Neural crest cell (in vitro differentiated cells): ENCODE results near the gene TTC31. TPM values are rescaled to one million over a fixed set of nuclear protein-coding genes. Genes with fewer than 3 reads are reported as not detected.
"Not testable (repeated sequence)": the region's sequence is repeated elsewhere in the genome, so short reads cannot be mapped to it uniquely, and the experiment has no call there.

Source experiments
- DNase-seq: peaks from one replicate; pipeline ENCODE4 v3.0.0; 2021; ENCODE audit warnings: low read depth, mixed read lengths, low spot score
- H3K27ac Mint-ChIP-seq: one replicate; pipeline ENCODE4 v1.8.0; 2021; ENCODE audit warnings: mild to moderate bottlenecking, mixed read lengths; ENCODE audit not compliant: unreplicated experiment
- H3K27me3 Mint-ChIP-seq: 2 replicates; pipeline ENCODE4 v1.8.0; 2021; ENCODE audit warnings: low read depth, mild to moderate bottlenecking, mixed read lengths
- H3K36me3 Mint-ChIP-seq: 2 replicates; pipeline ENCODE4 v1.8.0; 2021; ENCODE audit warnings: low read depth, mild to moderate bottlenecking, mixed read lengths
- H3K4me1 Mint-ChIP-seq: 2 replicates; pipeline ENCODE4 v1.8.0; 2021; ENCODE audit warnings: mixed read lengths
- H3K4me3 Mint-ChIP-seq: one replicate; pipeline ENCODE4 v1.8.0; 2021; ENCODE audit warnings: mild to moderate bottlenecking, mixed read lengths
- H3K9me3 Mint-ChIP-seq: 2 replicates; pipeline ENCODE4 v1.8.0; 2021; ENCODE audit warnings: mixed read lengths
- CTCF ChIP-seq: fragments of 200-600 bp; sonication (generic); conservative IDR thresholded peaks from 2 replicates; pipeline ENCODE4 v1.5.0; 2021; ENCODE audit warnings: antibody characterized with exemption, mild to moderate bottlenecking
- total RNA-seq: library from RNA; stranded (reverse); gene quantifications from 2 replicates; pipeline ENCODE4 v1.2.1, GENCODE V29; 2021

TTC31 gene
- total RNA-seq, 1 donor from 2014 or later = 29.6 TPM

- Mint-ChIP-seq H3K27ac (peak overlapping the region; percentile 98), H3K36me3 (peaks cover 9% of the 10 kb centered on the region), H3K27me3 (peaks cover 37% of the 10 kb centered on the region), H3K4me3 (peak overlapping the region; percentile 94), H3K4me1 (peaks cover 50% of the 10 kb centered on the region), H3K9me3 (no peaks in the 10 kb centered on the region)
- peak; percentile 59 for DNase-seq
- no peak for TF ChIP-seq CTCF
Observed at GRCh38 chr2:74439803-74440377, 43.0 kb upstream of the TTC31 start.

DNA sequence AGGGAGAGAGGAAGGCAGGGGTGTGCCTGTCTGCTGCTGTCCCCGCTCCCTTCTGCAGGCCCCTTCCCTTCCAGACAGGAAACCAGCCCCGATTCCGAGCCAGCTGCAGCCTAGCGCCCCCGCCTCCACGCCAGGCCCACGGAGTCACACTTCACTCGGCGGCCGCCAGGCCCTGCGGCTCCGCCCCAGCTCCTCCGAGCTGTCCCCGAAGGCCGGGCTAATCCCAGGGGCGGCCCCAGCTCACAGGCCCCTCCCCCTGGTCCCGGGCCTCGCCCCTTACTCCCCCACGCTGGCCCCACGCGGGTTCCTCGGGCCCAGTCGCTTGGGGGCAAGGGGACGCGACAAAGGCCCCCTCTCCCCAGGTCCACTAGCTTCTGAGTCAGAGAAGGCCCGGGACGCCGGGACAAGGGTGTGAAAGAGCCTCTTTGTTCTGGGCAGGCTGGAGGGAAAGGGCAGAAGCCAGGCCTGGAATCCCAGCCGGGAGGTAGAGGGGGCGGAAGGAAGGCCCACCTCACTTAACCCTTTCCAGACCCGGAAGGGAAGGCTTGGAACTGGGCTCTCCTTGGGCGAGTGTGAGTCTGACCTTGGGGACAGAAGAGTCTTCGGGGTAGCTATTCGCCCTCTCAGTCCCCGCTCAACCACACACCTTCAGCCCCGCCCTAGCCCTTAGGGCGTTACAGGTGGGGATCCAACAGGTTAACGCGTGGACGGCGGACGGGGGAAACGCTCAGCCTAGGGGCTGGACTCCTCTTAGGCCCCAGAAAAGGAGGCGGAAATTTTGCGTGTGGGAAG lies 42.3 kb upstream of the TTC31 start:
- peak overlapping the region; percentile 94 for H3K4me3 Mint-ChIP-seq
- peaks cover 48% of the 10 kb centered on the region for H3K4me1 Mint-ChIP-seq
- no peaks in the 10 kb centered on the region for H3K9me3 Mint-ChIP-seq
- peak; percentile 42 for TF ChIP-seq CTCF
- H3K27me3 Mint-ChIP-seq = peaks cover 42% of the 10 kb centered on the region
- H3K27ac Mint-ChIP-seq = peak overlapping the region; percentile 98
- peaks cover 7% of the 10 kb centered on the region for H3K36me3 Mint-ChIP-seq
- DNase-seq = peak; percentile 85

DNA sequence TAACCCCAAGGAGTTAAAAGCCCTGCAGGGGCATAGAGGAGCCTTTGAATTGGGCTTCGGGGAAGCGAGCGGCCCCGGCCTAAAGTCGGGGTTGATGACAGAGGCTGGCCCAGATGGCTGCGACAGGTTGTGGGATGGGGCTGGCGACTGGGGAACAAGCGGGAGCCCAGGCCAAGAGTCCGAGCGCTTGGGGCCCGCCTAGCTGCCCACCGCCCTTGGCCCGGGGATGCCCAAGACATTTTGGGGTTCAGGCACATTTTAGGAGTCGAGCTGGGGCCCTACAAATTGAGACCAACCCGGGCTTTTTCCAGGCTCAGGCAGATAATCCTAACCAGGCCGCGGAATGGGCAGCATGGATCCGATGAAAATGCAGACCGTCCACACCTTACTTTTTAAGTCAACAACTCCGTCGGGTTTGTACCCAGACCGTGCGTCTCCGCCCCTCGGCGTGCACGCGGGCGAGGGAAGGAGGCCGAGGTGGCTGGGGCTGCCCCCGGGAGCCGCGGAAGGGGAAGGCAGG lies 41.7 kb upstream of the TTC31 start:
- DNase-seq = no peak
- H3K9me3 Mint-ChIP-seq = no peaks in the 10 kb centered on the region
- peak overlapping the region; percentile 89 for H3K27ac Mint-ChIP-seq
- H3K4me1 Mint-ChIP-seq = peaks cover 45% of the 10 kb centered on the region
- peaks cover 4% of the 10 kb centered on the region for H3K36me3 Mint-ChIP-seq
- peak overlapping the region; percentile 94 for H3K4me3 Mint-ChIP-seq
- H3K27me3 Mint-ChIP-seq = peaks cover 44% of the 10 kb centered on the region
- no peak for TF ChIP-seq CTCF

GRCh38 chr2:74441690-74442482 lies 41.0 kb upstream of the TTC31 start, which contains the start of gene RTKN:
Gene RTKN, minus strand, starts transcription at chr2:74441937. Its CDS starts 121 bp downstream, at chr2:74441816.
- Mint-ChIP-seq H3K36me3 (peaks cover 4% of the 10 kb centered on the region), H3K27me3 (peaks cover 46% of the 10 kb centered on the region), H3K27ac (peak within 1 kb of the TSS; percentile 89), H3K4me3 (peak within 1 kb of the TSS; percentile 94), H3K4me1 (peaks cover 41% of the 10 kb centered on the region), H3K9me3 (no peaks in the 10 kb centered on the region)
- no peak for TF ChIP-seq CTCF
- peak; percentile 28 for DNase-seq

DNA sequence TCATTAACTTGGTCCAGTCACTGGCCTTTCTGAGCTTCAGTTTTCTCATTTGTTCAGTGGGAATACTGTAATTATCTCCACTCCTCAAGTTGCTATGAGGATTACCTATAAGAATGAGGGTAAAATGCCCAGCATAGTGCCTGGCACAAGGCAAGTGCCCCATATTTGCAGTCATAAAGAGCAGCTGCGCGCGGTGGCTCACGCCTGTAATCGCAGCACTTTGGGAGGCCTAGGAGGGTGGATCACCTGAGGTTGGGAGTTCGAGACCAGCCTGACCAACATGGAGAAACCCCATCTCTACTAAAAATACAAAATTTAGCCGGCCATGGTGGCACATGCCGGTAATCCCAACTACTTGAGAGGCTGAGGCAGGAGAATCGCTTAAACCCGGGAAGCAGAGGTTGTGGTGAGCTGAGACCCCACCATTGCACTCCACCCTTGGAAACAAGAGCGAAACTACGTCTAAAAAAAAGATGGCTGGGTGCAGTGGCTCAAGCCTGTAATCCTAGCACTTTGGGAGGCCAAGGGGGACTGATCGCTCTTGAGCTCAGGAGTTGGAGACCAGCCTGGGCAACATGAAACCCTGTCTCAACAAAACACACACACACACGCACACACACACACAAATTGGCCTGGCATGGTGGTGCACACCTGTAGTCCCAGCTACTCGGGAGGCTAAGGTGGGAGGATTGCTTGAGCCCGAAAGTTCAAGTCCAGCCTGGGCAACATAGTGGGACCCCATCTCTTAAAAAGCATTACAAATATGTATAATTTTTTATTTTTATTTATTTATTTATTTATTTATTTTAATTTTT lies 40.2 kb upstream of the TTC31 start:
- Mint-ChIP-seq H3K27me3 (peaks cover 48% of the 10 kb centered on the region), H3K4me1 (peaks cover 35% of the 10 kb centered on the region), H3K27ac (peak overlapping the region; percentile 37), H3K4me3 (peak overlapping the region; percentile 89)
- H3K9me3 Mint-ChIP-seq, DNase-seq, H3K36me3 Mint-ChIP-seq: not testable (repeated sequence)
